Adrenal gland (tissue), 12 donors: ENCODE measurements around the gene OR52D1. TPM values are rescaled to one million over a fixed set of nuclear protein-coding genes. Genes with fewer than 3 reads are reported as not detected.

Source experiments
- DNase-seq, 7 donors: peaks; one replicate each; pipeline ENCODE4 v3.0.0-alpha.2; 2019 to 2020
- H3K27ac ChIP-seq, 5 donors: fragments of 200-600 bp; sonication (generic) in 4 of 5; 1 replicate in 3 of 5; 2 replicates in 2 of 5; pipeline versions ENCODE4 v1.5.1 to v1.8.0; 2016 to 2020; ENCODE audit warnings: mild to moderate bottlenecking in 1 of 5
- H3K27me3 ChIP-seq: fragments of 200-600 bp; 2 replicates; pipeline ENCODE4 v1.8.0; 2021
- H3K36me3 ChIP-seq, 2 donors: fragments of 200-600 bp; replicated peaks in 1 of 2; 1 replicate in 1 of 2; 2 replicates in 1 of 2; pipeline versions ENCODE4 v1.5.1 to v1.8.0; 2018 to 2022
- H3K4me1 ChIP-seq, 2 donors: fragments of 200-600 bp; replicated peaks in 1 of 2; 1 replicate in 1 of 2; 2 replicates in 1 of 2; pipeline versions ENCODE4 v1.5.1 to v1.8.0; 2018 to 2021
- H3K4me3 ChIP-seq, 4 donors: fragments of 200-600 bp; sonication (generic) in 3 of 4; one replicate each; pipeline ENCODE4 v1.5.1; 2016 to 2018
- H3K9me3 ChIP-seq, 3 donors: fragments of 200-600 bp; sonication (generic) in 1 of 3; replicated peaks in 1 of 3; 1 replicate in 2 of 3; 2 replicates in 1 of 3; pipeline versions ENCODE4 v1.5.1 to v1.8.0; 2016 to 2021
- POLR2A ChIP-seq, 2 donors: fragments of 450-650 bp; IDR thresholded peaks; one replicate each; pipeline ENCODE4 v1.6.1; 2017; ENCODE audit warnings: antibody characterized with exemption in 2 of 2, mild to moderate bottlenecking in 2 of 2, moderate library complexity in 1 of 2
- WGBS, 4 donors: extraction: QIAGEN DNeasy Blood & Tissue Kit in 2 of 4; methylation state at CpG; one replicate each; pipeline versions ENCODE4 v1.1.5 to v1.1.7; 2013 to 2017; 5-methylcytosine and 5-hydroxymethylcytosine counted together
- intact Hi-C, 2 donors: fragments of 100-400 bp; cut with DNase I; formaldehyde crosslinking; loops; one replicate each; pipeline versions ENCODE4 v1.14.1 to v1.15.0; 2022 to 2023
- polyA plus RNA-seq, 3 donors: library from polyadenylated mRNA; stranded (reverse); fragments of 200-250 nt in 2 of 3; fragments of 350-450 nt in 1 of 3; fragmentation: Illumina TruSeq in 1 of 3; extraction: RNeasy Lipid Tissue Mini Kit (QIAGEN cat#74804) in 1 of 3; gene quantifications; one replicate each; pipeline ENCODE4 v1.2.3, GENCODE V29; 2013 to 2014
- total RNA-seq, 9 donors: library from RNA; depleted of rRNA in 4 of 9; stranded (reverse); fragments of >200 nt in 4 of 9; fragments of 120-200 nt in 1 of 9; fragmentation: NEBNext Ultra II Directional in 1 of 9; extraction: Animal tissue kit (Norgen Biotek cat#: 25700) in 1 of 9; gene quantifications; one replicate each; pipeline versions ENCODE4 v1.1.0 to v1.2.4, GENCODE V29; 2013 to 2023
- TF ChIP-seq, protein P1 (sequence below), 6 experiments: fragments of 450-650 bp in 4 of 6; fragments of 200-600 bp in 2 of 6; sonication (generic) in 1 of 6; IDR thresholded peaks; 1 replicate in 5 of 6; 2 replicates in 1 of 6; pipeline versions ENCODE4 v1.5.1 to v1.8.0; 2016 to 2021; ENCODE audit warnings: antibody characterized with exemption in 6 of 6, mild to moderate bottlenecking in 2 of 6, moderate library complexity in 1 of 6
- donor health status: healthy with polysubstance abuse.
- donor health status: Bipolar disorder and iron deficiency.
- donor health status: DM: yes; HTN: yes; CAD: no.
- donor health status: DM: no; HTN: no; CAD: no.
- donor health status: DM: no; HTN: no; CAD: no.
- donor health status: DM: yes; HTN: yes; CAD: no.

The OR52D1 gene
- total and polyA plus RNA-seq, 12 donors: not detected

DNA sequence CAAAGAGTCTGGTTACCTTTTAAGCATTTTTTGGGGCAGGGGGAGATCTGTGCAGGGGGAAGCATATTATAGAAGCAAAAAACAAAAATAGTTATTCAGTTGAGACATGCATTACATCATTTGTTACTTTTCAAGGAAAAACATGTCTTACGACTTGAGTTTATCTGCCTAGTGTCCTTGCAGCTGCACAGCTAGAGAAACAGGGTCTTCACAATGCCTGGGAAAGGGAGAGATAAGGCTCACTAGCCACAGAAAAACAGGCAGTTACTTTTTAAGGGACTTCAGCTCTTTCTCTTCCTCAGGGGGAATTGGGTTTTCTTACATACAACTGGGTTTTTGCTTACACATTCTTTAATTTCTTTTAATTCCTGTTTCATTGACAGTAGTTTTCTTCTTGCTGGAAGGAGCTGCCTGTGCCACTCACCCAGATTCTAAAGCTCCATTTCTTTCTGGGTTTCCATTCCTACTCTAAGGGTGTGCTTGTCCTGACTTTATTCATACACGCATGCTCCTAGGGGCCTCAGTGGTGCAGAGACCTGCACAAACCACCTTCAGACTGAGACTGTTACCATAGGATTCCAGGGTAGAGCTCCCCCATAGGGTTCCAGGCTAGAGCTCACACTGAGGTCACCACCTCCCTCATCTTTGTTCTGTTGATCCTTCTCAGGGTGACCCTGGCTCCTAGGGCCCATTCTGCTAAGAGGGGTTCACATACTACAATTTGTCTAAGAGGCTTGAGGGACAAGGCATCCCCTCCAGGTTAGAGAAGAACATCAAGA lies 42.8 kb downstream of the OR52D1 start:
- DNase-seq: no peak
- TF ChIP-seq, protein P1, sequence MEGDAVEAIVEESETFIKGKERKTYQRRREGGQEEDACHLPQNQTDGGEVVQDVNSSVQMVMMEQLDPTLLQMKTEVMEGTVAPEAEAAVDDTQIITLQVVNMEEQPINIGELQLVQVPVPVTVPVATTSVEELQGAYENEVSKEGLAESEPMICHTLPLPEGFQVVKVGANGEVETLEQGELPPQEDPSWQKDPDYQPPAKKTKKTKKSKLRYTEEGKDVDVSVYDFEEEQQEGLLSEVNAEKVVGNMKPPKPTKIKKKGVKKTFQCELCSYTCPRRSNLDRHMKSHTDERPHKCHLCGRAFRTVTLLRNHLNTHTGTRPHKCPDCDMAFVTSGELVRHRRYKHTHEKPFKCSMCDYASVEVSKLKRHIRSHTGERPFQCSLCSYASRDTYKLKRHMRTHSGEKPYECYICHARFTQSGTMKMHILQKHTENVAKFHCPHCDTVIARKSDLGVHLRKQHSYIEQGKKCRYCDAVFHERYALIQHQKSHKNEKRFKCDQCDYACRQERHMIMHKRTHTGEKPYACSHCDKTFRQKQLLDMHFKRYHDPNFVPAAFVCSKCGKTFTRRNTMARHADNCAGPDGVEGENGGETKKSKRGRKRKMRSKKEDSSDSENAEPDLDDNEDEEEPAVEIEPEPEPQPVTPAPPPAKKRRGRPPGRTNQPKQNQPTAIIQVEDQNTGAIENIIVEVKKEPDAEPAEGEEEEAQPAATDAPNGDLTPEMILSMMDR (IDR thresholded peaks at IDR 0.05): no peak
- no peak for TF ChIP-seq POLR2A (IDR thresholded peaks at IDR 0.05)
- intact Hi-C loops: no loop called here
- Histone ChIP-seq H3K27ac (no peak overlapping the region), H3K4me3 (no peak overlapping the region), H3K27me3 (no peaks in the 10 kb centered on the region), H3K9me3 (no peaks in the 10 kb centered on the region), H3K4me1 (no peaks in the 10 kb centered on the region), H3K36me3 (no peaks in the 10 kb centered on the region)
- WGBS, 4 donors: 48 to 65% (median 53%) methylated on average over 2 of the region's 2 CpGs

DNA sequence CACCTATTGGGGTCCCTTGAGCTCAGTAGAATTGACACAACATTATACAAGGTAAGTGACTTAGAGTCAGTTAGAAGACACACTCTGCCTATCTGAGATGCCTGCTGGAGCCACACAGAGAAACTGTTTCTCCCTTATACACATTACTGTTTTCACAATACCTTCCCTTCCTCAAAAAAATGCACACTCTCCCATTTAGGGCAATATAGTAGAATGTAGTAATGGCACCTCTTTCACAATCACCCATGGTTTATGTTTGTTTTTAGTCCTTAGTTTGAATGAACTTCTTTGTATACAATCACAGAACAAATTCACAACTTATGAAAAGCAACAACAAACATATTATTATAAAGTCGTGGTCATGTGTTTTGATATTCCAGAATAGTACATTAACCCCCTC lies 45.6 kb downstream of the OR52D1 start:
- Histone ChIP-seq H3K9me3 (no peaks in the 10 kb centered on the region), H3K27ac (no peak overlapping the region), H3K4me3 (no peak overlapping the region), H3K36me3 (no peaks in the 10 kb centered on the region), H3K27me3 (no peaks in the 10 kb centered on the region), H3K4me1 (no peaks in the 10 kb centered on the region)
- whole genome bisulfite sequencing, 4 donors: 57 to 72% (median 64%) methylated on average over 1 of the region's 1 CpG
- TF ChIP-seq, protein P1 (IDR thresholded peaks at IDR 0.05): no peak
- TF ChIP-seq POLR2A (IDR thresholded peaks at IDR 0.05): no peak
- intact Hi-C loops: no loop called here
- DNase-seq: no peak

DNA sequence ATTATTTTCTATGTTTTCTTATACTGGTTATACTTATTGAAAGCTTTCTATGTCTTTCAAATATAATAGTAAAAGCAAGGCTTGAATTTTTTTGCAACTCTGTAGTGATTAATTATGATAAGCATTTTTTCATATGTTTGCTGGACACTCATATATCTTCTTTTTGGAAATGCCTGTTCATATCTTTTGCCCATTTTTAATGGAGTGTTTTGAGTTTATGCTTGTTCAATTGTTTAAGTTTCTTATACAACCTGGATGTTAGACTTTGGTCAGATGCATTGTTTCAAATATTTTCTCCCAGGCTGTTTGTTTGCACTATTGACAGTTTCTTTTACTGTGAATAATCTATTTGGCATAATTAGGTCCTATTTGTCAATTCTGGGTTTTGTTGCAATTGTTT lies 48.0 kb downstream of the OR52D1 start:
- H3K4me3 ChIP-seq: no peak overlapping the region
- no peaks in the 10 kb centered on the region for H3K36me3 ChIP-seq
- TF ChIP-seq, protein P1 (IDR thresholded peaks at IDR 0.05): no peak
- no peak for TF ChIP-seq POLR2A (IDR thresholded peaks at IDR 0.05)
- H3K4me1 ChIP-seq: no peaks in the 10 kb centered on the region
- intact Hi-C loops: no loop called here
- no peaks in the 10 kb centered on the region for H3K9me3 ChIP-seq
- no peak overlapping the region for H3K27ac ChIP-seq
- H3K27me3 ChIP-seq: no peaks in the 10 kb centered on the region
- no peak for DNase-seq

Other genes starting within 250 kb of the OR52D1 start
- gene HBG1, start 238.8 kb upstream of the OR52D1 start, total RNA-seq: 10 to 100 TPM in 1 of 9 donors, 1 to 10 TPM in 2, not detected in 6; 3.6 to 22.7 (median 3.8) TPM
- not detected for gene HBG1, start 238.8 kb upstream of the OR52D1 start, polyA plus RNA-seq
- gene HBG2, start 233.9 kb upstream of the OR52D1 start, total RNA-seq: 1,000 to 10,000 TPM in 1 of 9 donors, 10 to 100 TPM in 2, under 1 TPM in 1, not detected in 5; 0.78 to 9,973 (median 12.5) TPM
- under 1 TPM in 1 of 3 donors, not detected in 2; 0.51 TPM for gene HBG2, start 233.9 kb upstream of the OR52D1 start, polyA plus RNA-seq
- 10 to 100 TPM in 1 of 9 donors, 1 to 10 TPM in 2, not detected in 6; 3.6 to 42.8 (median 3.7) TPM for gene HBE1, start 218.7 kb upstream of the OR52D1 start, total RNA-seq
- under 1 TPM in 2 of 3 donors, not detected in 1; 0.16 to 0.24 TPM for gene HBE1, start 218.7 kb upstream of the OR52D1 start, polyA plus RNA-seq
- under 1 TPM in 3 of 9 donors, not detected in 6; 0.28 to 0.78 (median 0.34) TPM for gene OR51B4, start 186.7 kb upstream of the OR52D1 start, total RNA-seq
- gene OR51B4, start 186.7 kb upstream of the OR52D1 start, polyA plus RNA-seq: not detected
- gene OR51B2, start 164.4 kb upstream of the OR52D1 start, total RNA-seq: 1 to 10 TPM in 1 of 9 donors, under 1 TPM in 1, not detected in 7; 0.33 to 1.3 TPM
- not detected for gene OR51B2, start 164.4 kb upstream of the OR52D1 start, polyA plus RNA-seq
- 1 to 10 TPM in 1 of 9 donors, under 1 TPM in 5, not detected in 3; 0.32 to 2.9 (median 0.53) TPM for gene OR51B5, start 145.2 kb upstream of the OR52D1 start, total RNA-seq
- under 1 TPM in 2 of 3 donors, not detected in 1; 0.16 TPM for gene OR51B5, start 145.2 kb upstream of the OR52D1 start, polyA plus RNA-seq
- gene OR51B6, start 137.2 kb upstream of the OR52D1 start, total RNA-seq: not detected
- gene OR51B6, start 137.2 kb upstream of the OR52D1 start, polyA plus RNA-seq: not detected
- not detected for gene OR51M1, start 104.9 kb upstream of the OR52D1 start, total RNA-seq
- gene OR51M1, start 104.9 kb upstream of the OR52D1 start, polyA plus RNA-seq: not detected
- not detected for gene OR51Q1, start 66.6 kb upstream of the OR52D1 start, total RNA-seq
- not detected for gene OR51Q1, start 66.6 kb upstream of the OR52D1 start, polyA plus RNA-seq
- gene OR51I1, start 47.2 kb upstream of the OR52D1 start, total RNA-seq: under 1 TPM in 3 of 9 donors, not detected in 6; 0.34 to 0.94 (median 0.61) TPM
- gene OR51I1, start 47.2 kb upstream of the OR52D1 start, polyA plus RNA-seq: not detected
- gene OR51I2, start 39.4 kb upstream of the OR52D1 start, total RNA-seq: not detected
- not detected for gene OR51I2, start 39.4 kb upstream of the OR52D1 start, polyA plus RNA-seq
- gene UBQLN3, start 21.3 kb downstream of the OR52D1 start, total RNA-seq: under 1 TPM in 6 of 9 donors, not detected in 3; 0.25 to 0.67 (median 0.48) TPM
- gene UBQLN3, start 21.3 kb downstream of the OR52D1 start, polyA plus RNA-seq: not detected
- gene UBQLNL, start 28.0 kb downstream of the OR52D1 start, total RNA-seq: 1 to 10 TPM in 3 of 9 donors, under 1 TPM in 5, not detected in 1; 0.29 to 1.4 (median 0.65) TPM
- 1 to 10 TPM in 2 of 3 donors, under 1 TPM in 1; 0.26 to 1.1 (median 1.0) TPM for gene UBQLNL, start 28.0 kb downstream of the OR52D1 start, polyA plus RNA-seq
- gene OR52H1, start 59.9 kb downstream of the OR52D1 start, total RNA-seq: 1 to 10 TPM in 2 of 9 donors, under 1 TPM in 2, not detected in 5; 0.22 to 1.6 (median 0.69) TPM
- gene OR52H1, start 59.9 kb downstream of the OR52D1 start, polyA plus RNA-seq: not detected
- gene OR52B6, start 92.2 kb downstream of the OR52D1 start, total RNA-seq: not detected
- gene OR52B6, start 92.2 kb downstream of the OR52D1 start, polyA plus RNA-seq: not detected
- gene TRIM6, start 108.0 kb downstream of the OR52D1 start, total RNA-seq: 10 to 100 TPM in 1 of 9 donors, 1 to 10 TPM in 8; 2.9 to 29.3 (median 5.3) TPM
- gene TRIM6, start 108.0 kb downstream of the OR52D1 start, polyA plus RNA-seq: 1 to 10 TPM; 2.3 to 6.0 (median 3.6) TPM
- gene TRIM34, start 136.3 kb downstream of the OR52D1 start, total RNA-seq: 10 to 100 TPM in 7 of 9 donors, 1 to 10 TPM in 2; 5.9 to 22.1 (median 12.0) TPM
- 10 to 100 TPM in 1 of 3 donors, 1 to 10 TPM in 2; 5.0 to 11.2 (median 7.6) TPM for gene TRIM34, start 136.3 kb downstream of the OR52D1 start, polyA plus RNA-seq
- gene TRIM5, start 196.4 kb downstream of the OR52D1 start, total RNA-seq: 10 to 100 TPM; 23.1 to 36.4 (median 31.5) TPM
- 10 to 100 TPM in 2 of 3 donors, 1 to 10 TPM in 1; 8.2 to 33.5 (median 12.6) TPM for gene TRIM5, start 196.4 kb downstream of the OR52D1 start, polyA plus RNA-seq
- 10 to 100 TPM in 8 of 9 donors, 1 to 10 TPM in 1; 5.1 to 71.8 (median 27.2) TPM for gene TRIM22, start 201.1 kb downstream of the OR52D1 start, total RNA-seq
- gene TRIM22, start 201.1 kb downstream of the OR52D1 start, polyA plus RNA-seq: 10 to 100 TPM; 15.7 to 23.2 (median 18.0) TPM
- gene OR56B1, start 247.8 kb downstream of the OR52D1 start, total RNA-seq: not detected
- gene OR56B1, start 247.8 kb downstream of the OR52D1 start, polyA plus RNA-seq: not detected